A673 (cell line): Measurements from ENCODE around the gene FARP1. TPM values are rescaled to one million over a fixed set of nuclear protein-coding genes. Genes with fewer than 3 reads are reported as not detected.

Experiments used
- BruUV-seq: library from RNA; stranded (reverse); fragments of 400-500 nt; replicated peaks from 2 replicates; lab custom pipeline; 2021; lab: Mats Ljungman, UMichigan
- CTCF ChIA-PET: fragments of 300-600 bp; sonication (Branson Sonifier 250); formaldehyde crosslinking; loops from one replicate; lab custom pipeline; 2022; ENCODE audit warnings: antibody characterized with exemption; lab: Charles Lee
- POLR2A ChIA-PET: fragments of 300-600 bp; sonication (Branson Sonifier 250); formaldehyde crosslinking; loops from one replicate; lab custom pipeline; 2022; ENCODE audit warnings: antibody characterized with exemption; ENCODE audit not compliant: low non-redundant PET; lab: Charles Lee
- DNase-seq: peaks from one replicate; pipeline ENCODE4 v3.0.0-alpha.2; 2015; ENCODE audit warnings: low spot score
- H3K27ac ChIP-seq: fragments of 200-600 bp; sonication (generic); 2 replicates; pipeline ENCODE4 v1.5.1; 2016; ENCODE audit warnings: mixed run types, low read depth, mild to moderate bottlenecking, mixed read lengths, antibody characterized with exemption, low read length; ENCODE audit not compliant: poor library complexity, severe bottlenecking
- H3K27me3 ChIP-seq: fragments of 200-600 bp; sonication (generic); replicated peaks from 2 replicates; pipeline ENCODE4 v1.6.1; 2017; ENCODE audit warnings: mixed run types, low read depth, mild to moderate bottlenecking, mixed read lengths, antibody characterized with exemption, low read length; ENCODE audit not compliant: insufficient read depth, poor library complexity
- H3K36me3 ChIP-seq: fragments of 200-600 bp; sonication (generic); 2 replicates; pipeline ENCODE4 v1.6.1; 2016; ENCODE audit warnings: mixed run types, mild to moderate bottlenecking, mixed read lengths, antibody characterized with exemption, low read length; ENCODE audit not compliant: insufficient read depth, poor library complexity, severe bottlenecking
- H3K4me1 ChIP-seq: fragments of 200-600 bp; sonication (generic); 2 replicates; pipeline ENCODE4 v1.6.1; 2017; ENCODE audit warnings: mixed run types, mild to moderate bottlenecking, mixed read lengths, antibody characterized with exemption, low read length; ENCODE audit not compliant: insufficient read depth, poor library complexity, severe bottlenecking
- H3K4me3 ChIP-seq: fragments of 200-600 bp; sonication (generic); 2 replicates; pipeline ENCODE4 v1.5.1; 2016; ENCODE audit warnings: low read depth, mixed run types, mild to moderate bottlenecking, mixed read lengths, low read length; ENCODE audit not compliant: poor library complexity, severe bottlenecking
- H3K9me3 ChIP-seq: fragments of 200-600 bp; sonication (generic); 2 replicates; pipeline ENCODE4 v1.6.1; 2016; ENCODE audit warnings: mixed run types, low read depth, mild to moderate bottlenecking, mixed read lengths, antibody characterized with exemption, low read length; ENCODE audit not compliant: poor library complexity, severe bottlenecking
- EZH2 ChIP-seq: fragments of 200-600 bp; sonication (generic); IDR thresholded peaks from 2 replicates; pipeline ENCODE4 v1.6.1; 2017; ENCODE audit warnings: borderline replicate concordance, low read depth, mild to moderate bottlenecking, mixed read lengths, antibody characterized with exemption, low read length; ENCODE audit not compliant: poor library complexity, severe bottlenecking
- intact Hi-C: fragments of 100-400 bp; cut with micrococcal nuclease; formaldehyde crosslinking; loops from one replicate; pipeline ENCODE4 v1.10.0; 2022; ENCODE audit not compliant: unreplicated experiment
- total RNA-seq: library from RNA; stranded (reverse); gene quantifications from 2 replicates; pipeline ENCODE4 v1.2.3, GENCODE V29; 2021
- TF ChIP-seq, protein P1 (sequence below): fragments of 300-800, 200-600 bp; sonication (generic); conservative IDR thresholded peaks from 2 replicates; pipeline ENCODE4 v1.5.1; 2017; ENCODE audit warnings: low read depth, mild to moderate bottlenecking, antibody characterized with exemption, low read length, moderate library complexity, mixed read lengths

Gene FARP1
- total RNA-seq, 1 experiment from 2014 or later, result 177 TPM

DNA sequence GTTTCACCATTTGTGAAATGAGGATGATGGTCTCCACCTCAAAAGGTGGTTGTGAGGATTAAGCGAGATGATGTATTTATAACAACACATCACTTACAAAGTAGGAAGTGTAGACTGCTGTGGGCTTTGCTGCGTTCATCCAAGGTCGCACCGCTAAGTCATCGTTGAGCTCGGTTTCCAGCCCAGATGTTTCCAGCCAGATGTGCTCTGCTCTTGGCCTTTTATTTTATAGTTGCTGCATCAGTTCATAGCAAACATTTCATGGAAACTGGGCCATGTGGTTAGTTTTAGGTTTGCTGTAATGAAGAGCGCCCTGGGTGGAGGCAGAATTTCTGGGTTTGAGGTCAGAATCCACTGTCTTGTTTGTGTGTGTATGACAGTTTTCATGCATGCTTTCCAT, 110.6 kb downstream of the FARP1 start:
- no peak for DNase-seq
- no peaks in the 10 kb centered on the region for H3K27me3 ChIP-seq
- peaks cover 37% of the 10 kb centered on the region for H3K4me1 ChIP-seq
- CTCF ChIA-PET, result no interaction called here
- no peak overlapping the region for H3K4me3 ChIP-seq
- H3K36me3 ChIP-seq, result no peaks in the 10 kb centered on the region
- intact Hi-C loops, result no loop called here
- POLR2A ChIA-PET, result no interaction called here
- no peak for TF ChIP-seq EZH2
- TF ChIP-seq, protein P1, sequence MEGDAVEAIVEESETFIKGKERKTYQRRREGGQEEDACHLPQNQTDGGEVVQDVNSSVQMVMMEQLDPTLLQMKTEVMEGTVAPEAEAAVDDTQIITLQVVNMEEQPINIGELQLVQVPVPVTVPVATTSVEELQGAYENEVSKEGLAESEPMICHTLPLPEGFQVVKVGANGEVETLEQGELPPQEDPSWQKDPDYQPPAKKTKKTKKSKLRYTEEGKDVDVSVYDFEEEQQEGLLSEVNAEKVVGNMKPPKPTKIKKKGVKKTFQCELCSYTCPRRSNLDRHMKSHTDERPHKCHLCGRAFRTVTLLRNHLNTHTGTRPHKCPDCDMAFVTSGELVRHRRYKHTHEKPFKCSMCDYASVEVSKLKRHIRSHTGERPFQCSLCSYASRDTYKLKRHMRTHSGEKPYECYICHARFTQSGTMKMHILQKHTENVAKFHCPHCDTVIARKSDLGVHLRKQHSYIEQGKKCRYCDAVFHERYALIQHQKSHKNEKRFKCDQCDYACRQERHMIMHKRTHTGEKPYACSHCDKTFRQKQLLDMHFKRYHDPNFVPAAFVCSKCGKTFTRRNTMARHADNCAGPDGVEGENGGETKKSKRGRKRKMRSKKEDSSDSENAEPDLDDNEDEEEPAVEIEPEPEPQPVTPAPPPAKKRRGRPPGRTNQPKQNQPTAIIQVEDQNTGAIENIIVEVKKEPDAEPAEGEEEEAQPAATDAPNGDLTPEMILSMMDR, result no peak
- H3K9me3 ChIP-seq, result no peaks in the 10 kb centered on the region
- BruUV-seq, result no TSS peak
- H3K27ac ChIP-seq, result peak overlapping the region; percentile 41

DNA sequence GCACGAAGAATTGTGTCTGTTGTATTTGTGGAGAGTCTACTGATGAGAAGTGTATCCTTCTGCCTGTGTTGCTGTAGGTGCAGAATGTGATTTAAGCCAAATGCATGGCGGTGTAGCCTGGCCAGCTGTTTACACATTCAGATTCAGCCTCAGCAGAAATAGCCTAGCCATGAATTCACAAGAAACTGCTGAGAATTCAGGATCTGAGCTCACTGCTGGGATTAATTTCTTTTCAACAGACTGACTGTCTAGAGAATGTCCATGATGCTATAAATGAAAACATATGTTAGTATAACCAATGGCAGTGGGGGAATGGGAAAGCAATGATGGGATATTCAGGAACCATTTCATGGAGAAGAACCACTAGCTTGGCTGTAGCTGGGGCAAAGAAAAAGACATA, 111.6 kb downstream of the FARP1 start:
- no peaks in the 10 kb centered on the region for H3K27me3 ChIP-seq
- CTCF ChIA-PET, result no interaction called here
- POLR2A ChIA-PET, result interaction anchor here (0.6 to 0.7 kb wide), 2 partner anchors 43 to 1380 kb away, joined by 3 to 4 read pairs; no protein-coding TSS in a partner anchor
- TF ChIP-seq EZH2, result no peak
- TF ChIP-seq, protein P1, result no peak
- DNase-seq, result peak; percentile 64
- no TSS peak for BruUV-seq
- H3K36me3 ChIP-seq, result no peaks in the 10 kb centered on the region
- intact Hi-C loops, result no loop called here
- H3K27ac ChIP-seq, result peak overlapping the region; percentile 41
- no peak overlapping the region for H3K4me3 ChIP-seq
- peaks cover 37% of the 10 kb centered on the region for H3K4me1 ChIP-seq
- H3K9me3 ChIP-seq, result no peaks in the 10 kb centered on the region

DNA sequence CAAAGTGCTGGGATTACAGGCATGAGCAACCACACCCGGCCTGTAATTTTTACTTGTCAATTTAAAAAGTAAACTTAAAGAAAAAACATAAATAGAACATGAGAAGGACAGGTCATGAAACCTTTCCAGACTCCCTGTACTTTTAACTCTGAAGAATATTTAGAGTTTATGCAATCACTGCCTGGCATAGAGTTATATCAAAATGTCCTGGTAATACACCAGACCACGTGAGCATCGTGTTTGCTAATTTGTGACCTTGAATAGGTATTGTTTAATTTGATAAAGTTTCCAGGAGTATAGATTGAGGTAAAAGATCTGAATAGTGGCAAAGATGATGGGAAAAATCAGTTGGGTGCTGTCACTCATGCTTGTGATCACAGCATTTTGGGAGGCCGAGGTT, 115.3 kb downstream of the FARP1 start:
- Histone ChIP-seq H3K9me3 (no peaks in the 10 kb centered on the region), H3K27me3 (no peaks in the 10 kb centered on the region), H3K27ac (no peak overlapping the region), H3K4me3 (no peak overlapping the region), H3K36me3 (no peaks in the 10 kb centered on the region), H3K4me1 (peaks cover 24% of the 10 kb centered on the region)
- intact Hi-C loops, result no loop called here
- POLR2A ChIA-PET, result no interaction called here
- BruUV-seq, result no TSS peak
- no peak for DNase-seq
- no peak for TF ChIP-seq EZH2
- TF ChIP-seq, protein P1, result no peak
- CTCF ChIA-PET, result no interaction called here
